Neural crest cell (in vitro differentiated cells): ENCODE results near the gene ZIC1. TPM values are rescaled to one million over a fixed set of nuclear protein-coding genes. Genes with fewer than 3 reads are reported as not detected.

ENCODE experiments used
- DNase-seq: peaks from one replicate; pipeline ENCODE4 v3.0.0; 2021; ENCODE audit warnings: low read depth, mixed read lengths, low spot score
- H3K27ac Mint-ChIP-seq: one replicate; pipeline ENCODE4 v1.8.0; 2021; ENCODE audit warnings: mild to moderate bottlenecking, mixed read lengths; ENCODE audit not compliant: unreplicated experiment
- H3K27me3 Mint-ChIP-seq: 2 replicates; pipeline ENCODE4 v1.8.0; 2021; ENCODE audit warnings: low read depth, mild to moderate bottlenecking, mixed read lengths
- H3K36me3 Mint-ChIP-seq: 2 replicates; pipeline ENCODE4 v1.8.0; 2021; ENCODE audit warnings: low read depth, mild to moderate bottlenecking, mixed read lengths
- H3K4me1 Mint-ChIP-seq: 2 replicates; pipeline ENCODE4 v1.8.0; 2021; ENCODE audit warnings: mixed read lengths
- H3K4me3 Mint-ChIP-seq: one replicate; pipeline ENCODE4 v1.8.0; 2021; ENCODE audit warnings: mild to moderate bottlenecking, mixed read lengths
- H3K9me3 Mint-ChIP-seq: 2 replicates; pipeline ENCODE4 v1.8.0; 2021; ENCODE audit warnings: mixed read lengths
- CTCF ChIP-seq: fragments of 200-600 bp; sonication (generic); conservative IDR thresholded peaks from 2 replicates; pipeline ENCODE4 v1.5.0; 2021; ENCODE audit warnings: antibody characterized with exemption, mild to moderate bottlenecking
- total RNA-seq: library from RNA; stranded (reverse); gene quantifications from 2 replicates; pipeline ENCODE4 v1.2.1, GENCODE V29; 2021

ZIC1 gene
- total RNA-seq, 1 donor from 2014 or later, result 54.3 TPM

DNA sequence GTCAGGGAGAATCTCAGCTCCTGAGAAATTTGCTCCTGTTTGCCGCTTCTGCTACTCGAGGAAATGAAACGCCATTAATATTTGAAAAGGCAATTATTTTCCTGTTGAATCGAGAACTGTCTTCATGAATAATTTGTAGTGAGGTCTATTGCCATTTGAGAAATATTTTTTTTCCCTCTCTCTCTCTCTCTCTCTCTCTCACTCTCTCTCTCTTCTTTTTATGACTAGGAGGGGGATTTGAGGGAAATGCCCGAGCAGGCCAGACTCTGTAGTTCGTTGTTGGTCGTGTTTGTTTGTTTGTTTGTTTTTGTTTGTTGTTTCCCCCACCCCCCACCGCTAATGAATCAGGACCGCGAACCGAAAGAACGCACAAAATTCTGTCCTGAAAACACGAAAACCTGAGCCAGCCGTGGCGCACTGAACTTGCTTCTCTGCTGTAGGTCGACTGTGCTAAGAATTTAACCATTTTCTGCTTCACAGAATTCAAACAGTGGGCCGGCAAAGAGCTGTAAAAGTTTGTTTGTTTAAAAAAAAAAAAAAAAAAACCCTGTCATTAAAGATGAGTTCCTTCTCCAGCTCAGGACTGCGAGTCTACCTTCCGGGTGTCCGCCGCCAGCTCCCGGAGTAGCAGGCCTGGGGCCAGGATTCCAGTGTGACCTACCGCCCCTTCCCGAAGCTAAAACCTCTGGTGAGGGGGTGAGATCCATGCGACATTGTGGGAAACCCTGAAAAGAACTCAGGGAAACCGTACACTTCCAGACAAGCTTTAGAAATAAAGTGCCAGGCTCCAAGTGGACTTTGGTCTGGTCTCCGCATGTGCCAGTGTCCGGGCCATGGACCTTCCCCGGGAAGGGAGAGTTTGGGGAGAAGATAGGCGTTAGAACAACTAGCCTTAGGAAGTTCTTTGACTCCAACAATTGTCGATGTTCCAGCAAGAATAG lies 15.0 kb upstream of the ZIC1 start:
- no peaks in the 10 kb centered on the region for H3K9me3 Mint-ChIP-seq
- H3K4me1 Mint-ChIP-seq, result peaks cover 80% of the 10 kb centered on the region
- H3K27ac Mint-ChIP-seq, result peak overlapping the region; percentile 59
- H3K4me3 Mint-ChIP-seq, result peak overlapping the region; percentile 92
- no peak for TF ChIP-seq CTCF
- H3K27me3 Mint-ChIP-seq, result peaks cover 100% of the 10 kb centered on the region
- peaks cover 9% of the 10 kb centered on the region for H3K36me3 Mint-ChIP-seq
- no peak for DNase-seq

DNA sequence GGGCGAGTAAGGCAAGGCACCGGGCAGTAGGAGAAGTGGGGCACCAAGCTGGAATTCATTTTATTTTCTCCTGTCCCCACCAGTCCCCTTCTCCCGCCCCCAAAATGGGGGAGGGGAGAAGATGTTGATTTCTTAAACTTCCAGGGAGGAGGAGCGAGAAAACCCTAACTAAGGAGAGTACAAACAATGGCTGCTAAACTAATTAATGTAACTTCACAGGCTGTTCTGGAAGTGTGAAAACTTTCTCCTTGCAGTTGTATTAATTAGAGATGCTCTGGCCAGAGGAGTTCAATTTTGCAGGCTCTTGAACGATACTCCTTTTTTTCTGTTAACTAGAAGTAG lies 14.3 kb upstream of the ZIC1 start:
- DNase-seq, result no peak
- no peaks in the 10 kb centered on the region for H3K9me3 Mint-ChIP-seq
- H3K36me3 Mint-ChIP-seq, result peaks cover 10% of the 10 kb centered on the region
- peaks cover 100% of the 10 kb centered on the region for H3K27me3 Mint-ChIP-seq
- peak overlapping the region; percentile 92 for H3K4me3 Mint-ChIP-seq
- peaks cover 76% of the 10 kb centered on the region for H3K4me1 Mint-ChIP-seq
- TF ChIP-seq CTCF, result no peak
- H3K27ac Mint-ChIP-seq, result peak overlapping the region; percentile 25

- no peak for DNase-seq
- peak overlapping the region; percentile 84 for H3K27ac Mint-ChIP-seq
- H3K27me3 Mint-ChIP-seq, result peaks cover 100% of the 10 kb centered on the region
- H3K36me3 Mint-ChIP-seq, result peaks cover 12% of the 10 kb centered on the region
- peaks cover 6% of the 10 kb centered on the region for H3K9me3 Mint-ChIP-seq
- peak overlapping the region; percentile 92 for H3K4me3 Mint-ChIP-seq
- peaks cover 71% of the 10 kb centered on the region for H3K4me1 Mint-ChIP-seq
- TF ChIP-seq CTCF, result no peak
Measured at GRCh38 chr3:147395899-147396711, 13.1 kb upstream of the ZIC1 start.

- Mint-ChIP-seq H3K27ac (peak overlapping the region; percentile 84), H3K9me3 (peaks cover 7% of the 10 kb centered on the region), H3K36me3 (peaks cover 14% of the 10 kb centered on the region), H3K4me1 (peaks cover 71% of the 10 kb centered on the region), H3K4me3 (peak overlapping the region; percentile 91), H3K27me3 (peaks cover 100% of the 10 kb centered on the region)
- DNase-seq, result no peak
- TF ChIP-seq CTCF, result no peak
Measured at GRCh38 chr3:147396712-147397046, 12.5 kb upstream of the ZIC1 start.

DNA sequence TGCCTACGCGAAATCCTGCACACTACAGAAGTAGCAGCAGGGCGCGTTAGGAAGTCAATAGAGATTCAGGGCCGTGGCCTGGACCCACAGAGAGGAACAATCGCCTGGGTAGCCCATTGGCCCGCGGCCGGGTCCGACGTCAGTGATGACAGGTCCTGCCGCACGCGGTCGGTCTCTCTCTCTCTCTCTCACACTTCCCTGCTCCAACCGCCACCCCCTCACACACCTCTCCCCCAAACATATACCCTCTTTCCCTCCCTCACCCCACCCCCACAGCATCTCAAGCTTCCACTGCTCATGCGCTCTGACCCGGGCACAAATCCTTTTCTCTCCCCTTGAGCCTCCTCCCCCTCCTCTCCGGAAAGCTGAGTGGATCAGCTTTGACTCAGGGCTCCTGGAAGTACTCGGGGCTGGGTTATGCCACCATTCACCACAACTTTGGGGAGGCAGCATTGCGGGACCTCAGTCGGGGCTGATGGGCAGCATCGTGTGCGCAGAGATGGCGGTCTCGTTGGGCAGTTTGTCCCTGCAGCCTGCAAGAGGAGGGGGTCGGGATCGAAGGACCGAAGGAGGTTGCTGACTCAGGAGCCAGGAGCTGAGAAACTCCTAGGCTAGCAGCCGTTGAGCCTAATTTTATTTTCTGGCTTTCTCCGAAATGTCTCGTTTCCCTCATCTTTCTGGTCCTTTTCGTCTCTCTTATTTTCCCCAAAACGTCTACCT lies 11.8 kb upstream of the ZIC1 start:
- H3K27ac Mint-ChIP-seq, result peak overlapping the region; percentile 87
- H3K4me3 Mint-ChIP-seq, result peak overlapping the region; percentile 91
- peaks cover 12% of the 10 kb centered on the region for H3K36me3 Mint-ChIP-seq
- no peak for DNase-seq
- H3K9me3 Mint-ChIP-seq, result peaks cover 7% of the 10 kb centered on the region
- peaks cover 100% of the 10 kb centered on the region for H3K27me3 Mint-ChIP-seq
- peaks cover 66% of the 10 kb centered on the region for H3K4me1 Mint-ChIP-seq
- TF ChIP-seq CTCF, result no peak
